NCI-H1436 treated with DMSO at 0.1 percent for 48 hours (cell line): ENCODE measurements around the gene DNAJC28.
"Not testable (repeated sequence)": the region's sequence is repeated elsewhere in the genome, so short reads cannot be mapped to it uniquely, and the experiment has no call there.

ENCODE experiments used
- DNase-seq: peaks from one replicate; lab custom pipeline; 2025; lab: John Stamatoyannopoulos, UW

Gene DNAJC28

DNA sequence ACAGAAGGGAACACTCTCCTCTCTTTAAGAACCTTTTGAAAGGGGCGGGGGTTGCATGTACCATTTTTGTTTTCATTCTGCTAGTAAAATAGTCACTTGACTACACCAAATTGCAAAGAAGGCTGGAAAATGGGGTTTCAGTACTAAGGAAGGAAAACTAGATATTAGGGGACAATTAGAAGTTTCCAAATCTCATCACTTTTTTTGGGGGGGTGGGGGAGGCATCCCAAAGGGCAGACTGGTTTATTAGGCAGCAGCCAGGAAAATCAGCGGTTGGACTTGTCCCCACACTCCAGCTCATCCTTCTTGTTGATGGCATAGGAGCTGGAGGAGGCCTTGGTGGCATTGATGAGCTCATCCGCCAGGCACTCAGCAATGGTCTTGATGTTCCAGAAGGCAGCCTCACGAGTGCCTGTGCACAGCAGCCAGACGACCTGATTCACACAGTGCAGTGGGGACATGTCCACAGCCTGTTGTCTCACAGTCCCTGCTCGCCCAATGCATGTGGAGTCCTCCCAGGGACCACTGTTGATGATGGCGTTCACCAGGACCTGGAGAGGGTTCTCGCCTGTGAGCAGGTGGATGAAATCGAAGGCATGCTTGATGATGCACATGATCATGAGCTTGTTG lies 10.1 kb downstream of the DNAJC28 start:
- no peak for DNase-seq

DNA sequence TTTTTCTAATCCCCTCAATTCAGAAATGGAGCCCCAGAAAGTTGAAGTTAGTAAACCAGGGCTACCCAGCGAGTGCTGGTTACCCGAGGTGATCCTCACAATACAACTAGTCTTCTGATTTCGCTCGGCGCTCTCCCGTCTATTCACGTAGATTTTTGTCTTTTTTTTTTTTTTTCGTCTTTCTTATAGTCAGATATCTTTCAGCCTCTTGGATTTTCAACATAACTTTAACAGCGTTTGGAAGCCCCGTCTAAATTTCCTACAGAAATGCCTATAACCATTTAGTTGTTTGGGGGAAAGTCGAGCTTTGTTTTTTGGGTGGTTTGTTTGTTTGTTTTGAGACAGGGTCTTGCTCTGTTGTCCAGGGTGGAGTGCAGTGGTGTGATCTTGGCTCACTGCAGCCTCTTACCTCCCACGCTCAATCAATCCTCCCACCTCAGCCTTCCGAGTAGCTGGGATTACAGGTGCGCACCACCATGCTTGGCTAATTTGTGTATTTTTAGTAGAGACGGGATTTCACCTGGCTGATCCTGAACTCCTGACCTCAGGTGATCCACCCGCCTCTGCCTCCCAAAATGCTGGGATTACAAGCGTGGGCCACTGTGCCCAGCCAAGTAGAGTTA lies 10.9 kb downstream of the DNAJC28 start:
- no peak for DNase-seq

DNA sequence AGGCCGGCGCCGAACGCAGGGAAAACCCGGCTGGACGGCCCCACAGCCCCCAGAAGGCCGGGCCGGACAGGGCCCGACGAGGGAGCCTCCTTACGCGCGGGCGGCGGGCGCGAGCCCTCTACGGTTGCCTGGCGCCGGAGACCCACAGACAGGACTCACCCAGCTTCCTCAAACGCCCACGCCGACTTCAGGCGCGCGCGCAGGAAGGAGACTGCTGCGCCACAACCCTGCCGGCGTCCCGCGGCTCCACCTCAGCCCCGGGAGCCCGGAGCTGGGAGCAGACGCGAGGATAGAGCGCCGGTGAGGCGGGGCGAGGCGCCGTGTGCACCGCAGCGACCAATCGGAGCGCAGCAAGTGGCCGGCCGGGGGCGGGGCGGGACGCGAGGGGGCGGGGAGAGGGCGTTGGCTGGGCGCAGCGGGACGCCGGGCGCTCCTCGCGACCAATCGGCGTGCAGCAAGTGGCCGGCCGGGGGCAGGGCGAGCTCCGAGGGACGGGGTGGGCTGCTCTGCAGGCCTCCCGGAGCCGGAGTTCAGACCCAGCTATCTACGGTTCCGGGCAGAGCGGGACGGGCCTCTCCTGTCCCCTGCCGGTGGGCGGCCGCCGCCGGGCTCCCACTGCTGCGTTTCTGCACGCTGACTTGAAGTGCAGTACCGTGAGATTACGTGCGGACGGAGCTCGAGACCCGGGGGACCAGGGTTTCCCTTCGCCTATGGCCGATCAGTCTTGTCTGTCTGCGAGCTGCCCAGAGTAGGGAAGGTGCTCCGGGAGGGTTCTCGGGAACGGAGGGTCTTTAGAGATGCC lies 11.6 kb downstream of the DNAJC28 start, which contains the start of gene TMEM50B:
Gene TMEM50B (minus strand): TSS at position 296 of the 802 bp plus-strand sequence. CDS start 11,089 bp downstream, outside the sequence.
- peak; percentile 54 for DNase-seq

DNA sequence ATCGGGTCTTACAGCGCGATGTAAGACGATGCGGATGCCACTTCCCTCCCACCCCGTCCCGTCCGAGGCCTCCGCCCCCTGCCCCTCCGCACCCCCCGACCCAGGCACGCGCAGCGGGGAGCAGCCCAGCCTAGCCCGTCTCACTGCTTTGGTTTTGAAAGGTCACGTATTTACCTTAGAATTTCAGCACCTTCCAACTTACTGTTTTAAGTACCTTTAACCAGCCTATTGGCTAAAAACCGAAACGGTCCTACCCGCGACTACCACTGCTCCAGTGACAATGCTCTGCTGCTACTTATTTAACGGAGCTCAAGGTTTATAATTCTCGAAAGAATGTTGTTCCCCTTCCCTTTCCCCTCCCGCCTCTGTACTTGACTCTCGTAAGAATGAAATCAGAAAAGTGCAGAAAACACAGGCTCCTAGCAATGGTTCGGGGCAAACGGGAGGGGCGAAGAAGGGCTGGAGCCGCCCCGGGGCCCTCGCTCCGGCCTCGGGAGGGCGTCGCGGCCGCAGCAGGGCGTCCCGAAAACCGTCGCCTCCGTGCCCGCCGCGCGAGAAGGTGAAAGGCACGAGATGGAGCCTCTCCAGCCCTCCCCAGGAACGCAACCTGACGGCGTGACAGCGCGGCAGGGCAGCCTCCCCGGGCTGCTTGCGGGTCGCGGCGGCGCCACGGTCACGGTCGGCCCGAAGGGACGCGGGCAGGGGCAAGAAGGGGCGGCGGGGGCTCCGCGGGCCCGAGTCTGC lies 12.4 kb downstream of the DNAJC28 start:
- no peak for DNase-seq

DNA sequence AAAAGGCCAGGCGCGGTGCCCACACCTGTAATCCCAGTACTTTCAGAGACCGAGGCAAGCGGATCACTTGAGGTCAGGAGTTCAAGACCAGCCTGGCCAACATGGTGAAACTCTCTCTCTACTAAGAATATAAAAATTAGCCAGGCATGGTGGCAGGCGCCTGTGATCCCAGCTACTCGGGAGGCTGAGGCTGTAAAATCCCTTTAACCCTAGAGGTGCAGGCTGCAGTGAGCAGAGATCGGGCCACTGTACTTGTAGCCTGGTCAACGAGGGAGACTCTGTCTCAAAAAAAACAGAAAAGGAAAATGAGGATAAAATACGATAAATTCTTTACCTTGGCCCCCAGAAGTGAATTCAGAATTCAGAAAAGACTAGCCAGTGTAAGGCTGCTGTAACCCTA lies 13.3 kb downstream of the DNAJC28 start:
- DNase-seq, result no peak

DNA sequence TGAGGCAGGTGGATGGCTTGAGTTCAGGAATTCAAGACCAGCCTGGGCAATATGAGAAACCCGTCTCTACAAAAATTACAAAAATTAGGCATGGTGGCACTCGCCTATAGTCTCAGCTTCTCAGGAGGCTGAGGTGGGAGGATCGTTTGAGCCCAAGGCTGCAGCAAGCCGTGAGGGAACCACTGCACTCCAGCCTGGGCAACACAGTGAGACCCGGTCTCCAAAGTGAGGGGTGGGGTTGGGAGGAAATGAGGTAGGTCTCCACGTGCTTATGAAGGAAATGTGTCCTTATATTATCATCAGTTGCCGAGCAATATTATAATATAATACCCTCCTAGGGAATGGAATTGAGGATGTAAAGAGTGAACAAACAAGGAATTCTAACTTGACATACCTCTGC lies 14.4 kb downstream of the DNAJC28 start:
- DNase-seq, result no peak

DNA sequence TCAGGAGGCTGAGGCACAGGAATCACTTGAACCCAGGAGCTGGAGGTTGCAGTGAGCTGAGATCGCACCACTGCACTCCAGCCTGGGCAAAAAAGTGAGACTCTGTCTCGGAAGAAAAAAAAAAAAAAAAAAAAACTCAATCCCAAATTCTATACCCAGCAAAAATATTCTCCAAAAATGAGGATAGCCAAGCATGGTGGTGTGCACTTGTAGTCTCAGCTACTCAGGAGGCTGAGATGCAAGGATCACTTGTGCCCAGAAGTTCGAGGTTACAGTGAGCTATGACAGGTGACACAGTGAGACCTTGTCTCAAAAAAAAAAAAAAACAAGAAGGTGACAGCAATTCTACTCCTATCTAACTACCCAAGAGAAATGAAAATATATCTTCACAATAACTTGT lies 18.2 kb downstream of the DNAJC28 start:
- DNase-seq, result no peak

DNA sequence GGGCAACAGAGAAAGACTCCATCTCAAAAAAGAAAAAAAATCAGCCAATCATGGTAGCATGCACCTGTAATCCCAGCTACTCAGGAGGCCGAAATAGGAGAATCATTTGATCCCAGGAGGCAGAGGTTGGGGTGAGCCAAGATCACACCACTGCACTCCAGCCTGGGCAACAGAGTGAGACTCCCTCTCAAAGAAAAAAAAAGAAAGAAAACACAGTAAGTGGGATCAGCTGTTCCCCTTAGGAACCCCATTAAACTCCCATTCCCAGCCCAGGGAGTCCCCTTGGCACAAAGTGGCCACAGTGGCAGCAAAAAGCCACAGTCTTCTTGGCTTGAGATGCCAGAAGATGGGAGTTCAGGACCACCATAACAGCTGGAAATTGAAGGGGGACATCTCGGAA lies 20.8 kb downstream of the DNAJC28 start:
- no peak for DNase-seq

DNA sequence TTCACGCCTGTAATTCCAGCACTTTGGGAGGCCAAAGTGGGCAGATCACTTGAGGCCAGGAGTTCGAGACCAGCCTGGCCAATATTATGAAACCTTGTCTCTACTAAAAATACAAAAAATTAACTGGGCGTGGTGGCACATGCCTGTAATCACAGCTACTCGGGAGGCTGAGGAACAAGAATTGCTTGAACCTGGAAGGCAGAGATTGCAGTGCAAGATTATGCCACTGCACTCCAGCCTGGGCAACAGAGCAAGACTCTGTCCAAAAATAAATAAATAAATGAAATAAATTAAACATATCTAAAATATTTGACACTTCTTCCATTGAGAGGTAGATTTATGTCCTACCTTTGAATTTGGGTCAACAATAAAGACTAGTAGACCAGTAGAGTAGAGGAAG lies 22.3 kb downstream of the DNAJC28 start:
- not testable (repeated sequence) for DNase-seq

DNA sequence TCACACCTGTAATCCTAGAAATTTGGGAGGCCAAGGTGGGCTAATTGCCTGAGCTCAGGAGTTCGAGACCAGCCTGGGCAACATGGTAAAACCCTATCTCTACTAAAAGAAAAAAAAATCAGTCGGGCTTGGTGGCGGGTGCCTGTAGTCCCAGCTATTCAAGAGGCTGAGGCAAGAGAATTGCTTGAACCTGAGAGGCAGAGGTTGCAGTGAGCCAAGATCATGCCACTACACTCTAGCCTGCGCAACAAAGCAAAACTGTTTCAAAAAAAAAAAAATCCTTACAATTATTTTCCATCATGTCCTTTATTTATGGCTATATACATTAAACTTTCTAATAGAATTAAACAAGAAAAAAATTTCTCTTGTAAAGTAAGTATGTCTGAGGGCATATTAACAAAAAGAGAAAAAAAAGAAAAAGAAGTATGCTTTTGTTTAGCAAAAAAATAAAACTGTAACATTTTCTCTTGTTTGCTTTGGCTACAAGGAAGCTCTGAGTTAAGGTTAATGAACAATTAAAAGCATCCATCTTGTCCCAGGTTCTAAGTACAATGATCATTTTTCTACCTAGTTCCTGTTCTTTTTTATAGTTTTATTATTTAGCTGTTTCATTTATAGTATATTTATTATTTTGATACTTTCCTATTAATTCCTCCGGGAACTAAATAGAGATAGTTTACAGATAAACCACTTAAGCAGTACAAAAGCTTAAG lies 29.8 kb downstream of the DNAJC28 start:
- no peak for DNase-seq

DNA sequence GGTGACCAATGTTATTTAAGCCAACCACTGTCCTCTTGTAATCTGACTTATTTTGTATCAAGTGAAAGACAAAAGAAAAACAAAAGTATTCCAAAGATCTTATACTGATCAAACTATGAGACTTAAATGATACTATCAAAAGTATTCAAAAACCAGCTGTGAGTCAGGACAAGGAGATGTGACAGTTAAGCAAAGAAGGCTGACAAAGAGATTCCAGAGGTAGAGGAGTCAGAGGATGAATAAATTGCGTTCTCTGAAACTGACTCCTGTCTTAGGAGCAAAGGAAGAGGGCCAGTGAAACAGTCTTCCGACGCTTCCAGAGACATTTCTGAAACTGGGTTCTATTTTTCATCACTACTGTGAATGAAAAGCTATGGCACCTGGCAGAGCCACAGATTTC lies 32.7 kb downstream of the DNAJC28 start:
- DNase-seq, result no peak

DNA sequence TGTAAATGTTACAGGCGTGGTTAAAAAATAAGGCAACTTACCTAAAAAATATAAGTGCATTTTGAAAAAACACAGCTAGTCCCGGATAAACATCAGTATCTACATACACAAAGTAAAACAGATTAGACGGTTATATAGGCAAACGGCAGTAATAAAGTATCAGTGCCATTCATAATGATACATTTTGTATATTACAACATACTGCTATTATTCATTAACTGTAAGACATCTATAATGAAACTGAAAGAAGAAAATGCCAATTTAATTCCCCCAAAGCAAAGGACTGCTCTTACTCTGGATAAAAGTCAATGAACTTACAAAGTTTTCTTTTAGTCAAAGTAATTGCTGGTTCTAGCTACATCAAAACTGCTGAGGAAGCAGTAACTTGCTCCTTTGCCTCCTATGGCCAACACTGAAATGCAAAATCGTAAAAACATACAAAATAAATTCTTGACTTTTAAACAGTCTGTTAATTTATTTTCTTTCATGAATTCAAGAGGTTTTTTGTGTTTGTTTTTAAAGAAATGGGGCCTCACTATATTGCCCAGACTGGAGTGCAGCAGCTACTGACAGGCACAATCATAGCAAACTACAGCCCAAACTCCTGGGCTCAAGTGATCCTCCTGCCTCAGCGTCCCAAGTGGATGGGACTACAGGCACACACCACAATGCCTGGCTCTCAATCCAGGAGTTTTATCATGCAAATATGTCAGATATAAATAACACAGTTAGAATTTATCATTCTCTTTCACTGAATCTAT lies 35.6 kb downstream of the DNAJC28 start:
- no peak for DNase-seq

DNA sequence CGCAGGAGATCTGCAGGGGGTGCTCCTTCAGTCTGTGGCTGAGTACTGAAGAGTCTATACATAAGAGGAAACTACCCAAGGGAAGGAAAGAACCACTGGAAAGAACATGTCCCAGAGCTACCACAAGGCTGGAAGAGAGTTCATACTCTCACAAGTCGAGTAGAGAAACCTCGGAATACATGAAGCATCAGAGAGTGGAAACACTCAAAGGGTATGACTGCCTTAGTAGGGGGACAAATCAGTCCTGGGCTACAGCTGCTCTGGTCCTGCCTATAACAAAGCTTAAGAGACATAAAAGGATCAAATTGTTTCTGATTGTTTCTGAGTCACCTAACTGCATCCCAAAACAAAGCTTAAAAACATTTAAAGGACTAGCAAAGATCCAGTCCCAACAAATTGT lies 39.2 kb downstream of the DNAJC28 start:
- no peak for DNase-seq

DNA sequence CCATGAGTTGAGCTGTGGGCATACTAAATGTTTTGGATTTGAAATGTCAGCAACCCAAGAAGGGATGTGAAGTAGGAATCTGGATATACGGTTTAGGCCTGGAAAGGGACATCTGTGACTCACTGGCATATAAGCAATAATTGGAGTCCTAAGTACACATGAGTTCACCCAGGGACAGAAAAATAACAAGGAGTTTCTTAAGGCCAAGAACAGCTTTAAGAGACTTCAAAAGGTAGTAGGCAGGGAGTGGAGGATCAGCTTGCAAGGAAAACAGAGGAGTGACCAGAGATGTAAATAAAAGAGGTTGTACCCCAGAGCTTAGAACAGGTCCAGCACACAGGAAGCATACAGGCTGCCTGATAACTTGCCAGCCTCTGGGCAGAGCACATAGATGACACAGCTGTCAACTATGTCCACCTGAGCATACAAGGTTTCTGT lies 39.9 kb downstream of the DNAJC28 start:
- DNase-seq, result no peak

DNA sequence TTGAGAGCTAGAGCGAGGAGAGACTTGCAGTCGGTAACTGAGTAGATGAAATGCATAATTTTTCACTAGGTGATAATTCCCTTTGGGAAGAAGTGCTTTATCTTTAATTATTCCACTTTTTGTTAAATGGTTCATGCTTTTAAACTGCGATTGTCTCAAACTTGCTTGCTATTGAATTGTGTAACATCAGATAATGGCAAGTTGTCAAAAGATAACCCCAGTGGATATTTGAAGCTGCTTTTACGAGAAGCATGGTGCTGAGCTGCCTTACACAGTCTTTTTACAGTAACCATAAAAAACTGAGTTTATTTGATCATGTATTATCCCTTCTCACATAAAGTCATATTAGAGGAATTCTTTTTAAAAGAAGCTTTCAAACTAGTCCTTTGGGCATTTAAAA lies 41.9 kb downstream of the DNAJC28 start:
- no peak for DNase-seq

DNA sequence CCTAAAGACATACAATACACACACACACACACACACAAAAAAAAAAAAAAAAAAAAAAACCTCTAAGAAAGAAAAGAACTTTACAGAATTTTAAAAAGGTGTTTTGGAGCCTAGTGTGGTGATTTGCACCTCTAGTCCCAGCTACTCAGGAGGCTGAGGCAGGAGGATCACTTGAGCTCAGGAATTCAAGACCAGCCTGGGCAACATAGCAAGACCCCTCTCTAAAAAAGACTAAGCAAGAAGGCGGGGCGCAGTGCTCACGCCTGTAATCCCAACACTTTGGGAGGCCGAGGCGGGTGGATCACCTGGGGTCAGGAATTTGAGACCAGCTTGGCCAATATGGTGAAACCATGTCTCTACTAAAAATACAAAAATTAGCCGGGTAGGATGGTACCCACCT lies 44.9 kb downstream of the DNAJC28 start:
- DNase-seq, result not testable (repeated sequence)

DNA sequence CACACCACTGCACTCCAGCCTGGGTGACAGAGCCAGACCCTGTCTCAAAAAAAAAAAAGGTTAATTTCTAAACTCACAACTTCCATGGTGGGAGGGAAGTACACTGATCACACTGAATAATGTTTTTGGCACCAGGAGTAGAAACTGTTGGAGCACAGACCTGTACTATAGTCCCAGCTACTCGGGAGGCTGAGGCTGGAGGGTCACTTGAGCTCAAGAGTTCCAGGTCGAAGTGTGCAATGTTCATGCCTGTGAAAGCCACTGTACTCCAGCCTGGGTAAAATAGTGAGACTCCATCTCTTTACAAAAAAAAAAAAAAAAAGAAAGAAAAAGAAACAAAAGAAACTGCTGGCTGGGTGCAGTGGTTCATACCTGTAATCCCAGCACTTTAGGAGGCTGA lies 47.0 kb downstream of the DNAJC28 start:
- DNase-seq, result no peak

DNA sequence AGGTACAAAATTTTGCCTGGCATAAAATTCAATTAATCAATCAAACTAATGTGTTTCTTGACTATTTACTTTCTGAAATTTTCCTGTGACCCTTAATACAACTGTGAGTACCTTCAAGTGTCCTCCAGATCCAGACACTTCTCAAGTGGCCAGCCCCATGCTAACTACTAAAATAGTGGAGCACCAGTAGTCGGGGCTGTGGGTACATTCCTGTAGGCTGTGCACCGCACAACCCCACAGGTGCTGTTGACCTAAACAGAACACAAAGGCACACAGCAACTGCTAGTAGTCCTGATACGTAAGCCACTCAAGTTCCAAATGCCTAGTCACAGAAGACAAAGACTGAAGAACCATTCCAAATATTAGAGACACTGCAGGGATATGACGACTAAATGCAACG lies 48.3 kb downstream of the DNAJC28 start:
- DNase-seq, result no peak

DNA sequence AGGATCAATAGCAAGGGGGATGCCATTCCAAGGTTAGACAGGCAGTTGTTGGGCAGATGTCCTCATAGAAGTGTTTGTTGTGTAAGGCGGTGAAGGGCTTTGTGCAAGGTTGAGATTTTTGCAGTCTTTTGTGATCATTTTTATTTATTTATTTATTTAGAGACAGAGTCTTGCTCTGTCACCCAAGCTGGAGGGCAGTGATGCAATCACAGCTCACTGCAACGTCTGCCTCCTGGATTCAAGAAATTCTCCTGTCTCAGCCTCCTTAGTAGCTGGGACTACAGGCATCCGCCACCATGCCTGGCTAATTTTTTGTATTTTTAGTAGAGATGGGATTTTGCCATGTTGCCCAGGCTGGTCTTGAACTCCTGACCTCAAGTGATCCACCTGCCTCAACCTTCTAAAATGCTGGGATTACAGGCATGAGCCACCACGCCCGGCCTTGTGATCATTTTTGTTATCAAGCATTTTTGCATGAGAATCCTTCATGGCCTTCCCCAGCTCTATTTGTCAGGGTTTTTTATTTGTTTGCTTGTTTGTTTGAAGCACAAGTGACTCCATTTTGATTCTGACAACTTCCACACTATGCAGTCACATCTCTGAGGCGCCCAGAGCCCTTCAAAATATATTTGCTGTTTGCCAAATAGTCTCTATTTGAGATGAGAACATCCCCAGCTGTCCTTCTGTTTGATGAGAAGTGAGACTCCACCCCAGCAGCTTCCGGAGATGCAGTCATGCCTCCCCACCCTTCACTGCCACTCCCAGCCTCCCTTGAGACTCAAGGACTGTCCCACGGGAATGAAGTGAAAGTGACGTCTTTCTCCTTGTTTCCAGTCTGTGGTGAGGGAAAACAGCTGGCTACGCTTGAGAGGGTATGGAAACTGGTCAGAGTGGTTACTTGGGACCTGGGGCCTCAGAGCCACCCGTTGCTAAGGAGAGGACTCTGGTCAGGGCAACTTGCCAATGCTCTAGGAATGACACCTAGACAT lies 49.7 kb downstream of the DNAJC28 start:
- peak; percentile 44 for DNase-seq
